Body of pancreas (tissue), 4 donors: ENCODE data around the gene GPATCH1.
"Not testable (repeated sequence)": the region's sequence is repeated elsewhere in the genome, so short reads cannot be mapped to it uniquely, and the experiment has no call there.

Experiments
- POLR2A ChIP-seq, 3 donors: fragments of 450-650 bp; IDR thresholded peaks; one replicate each; pipeline ENCODE4 v1.6.1; 2016; ENCODE audit warnings: antibody characterized with exemption in 3 of 3, mild to moderate bottlenecking in 2 of 3
- TF ChIP-seq, protein P1 (sequence below), 7 experiments: fragments of 450-650 bp in 4 of 7; fragments of 200-600 bp in 3 of 7; sonication (generic) in 3 of 7; IDR thresholded peaks; one replicate each; pipeline ENCODE4 v1.5.1; 2016 to 2019; ENCODE audit warnings: antibody characterized with exemption in 7 of 7

DNA sequence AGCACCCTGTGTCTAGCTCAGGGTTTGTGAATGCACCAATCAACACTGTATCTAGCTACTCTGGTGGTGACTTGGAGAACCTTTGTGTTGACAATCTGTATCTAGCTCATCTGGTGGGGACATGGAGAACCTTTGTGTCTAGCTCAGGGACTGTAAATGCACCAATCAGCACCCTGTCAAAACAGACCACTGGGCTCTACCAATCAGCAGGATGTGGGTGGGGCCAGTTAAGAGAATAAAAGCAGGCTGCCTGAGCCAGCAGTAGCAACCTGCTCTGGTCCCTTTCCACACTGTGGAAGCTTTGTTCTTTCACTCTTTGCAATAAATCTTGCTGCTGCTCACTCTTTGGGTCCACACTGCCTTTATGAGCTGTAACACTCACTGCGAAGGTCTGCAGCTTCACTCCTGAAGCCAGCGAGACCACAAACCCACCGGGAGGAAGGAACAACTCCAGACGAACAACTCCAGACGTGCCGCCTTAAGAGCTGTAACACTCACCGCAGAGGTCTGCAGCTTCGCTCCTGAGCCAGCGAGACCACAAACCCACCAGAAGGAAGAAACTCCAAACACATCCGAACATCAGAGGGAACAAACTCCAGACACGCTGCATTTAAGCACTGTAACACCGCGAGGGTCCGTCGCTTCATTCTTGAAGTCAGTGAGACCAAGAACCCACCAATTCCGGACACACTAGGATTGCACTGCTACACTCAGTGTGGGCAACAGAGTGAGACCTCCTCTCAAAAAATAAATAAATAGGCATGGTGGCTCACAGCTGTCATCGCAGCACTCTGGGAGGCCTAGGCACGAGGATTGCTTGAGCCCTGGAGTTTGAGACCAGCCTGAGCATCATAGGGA, 43.6 kb upstream of the GPATCH1 start:
- TF ChIP-seq, protein P1, sequence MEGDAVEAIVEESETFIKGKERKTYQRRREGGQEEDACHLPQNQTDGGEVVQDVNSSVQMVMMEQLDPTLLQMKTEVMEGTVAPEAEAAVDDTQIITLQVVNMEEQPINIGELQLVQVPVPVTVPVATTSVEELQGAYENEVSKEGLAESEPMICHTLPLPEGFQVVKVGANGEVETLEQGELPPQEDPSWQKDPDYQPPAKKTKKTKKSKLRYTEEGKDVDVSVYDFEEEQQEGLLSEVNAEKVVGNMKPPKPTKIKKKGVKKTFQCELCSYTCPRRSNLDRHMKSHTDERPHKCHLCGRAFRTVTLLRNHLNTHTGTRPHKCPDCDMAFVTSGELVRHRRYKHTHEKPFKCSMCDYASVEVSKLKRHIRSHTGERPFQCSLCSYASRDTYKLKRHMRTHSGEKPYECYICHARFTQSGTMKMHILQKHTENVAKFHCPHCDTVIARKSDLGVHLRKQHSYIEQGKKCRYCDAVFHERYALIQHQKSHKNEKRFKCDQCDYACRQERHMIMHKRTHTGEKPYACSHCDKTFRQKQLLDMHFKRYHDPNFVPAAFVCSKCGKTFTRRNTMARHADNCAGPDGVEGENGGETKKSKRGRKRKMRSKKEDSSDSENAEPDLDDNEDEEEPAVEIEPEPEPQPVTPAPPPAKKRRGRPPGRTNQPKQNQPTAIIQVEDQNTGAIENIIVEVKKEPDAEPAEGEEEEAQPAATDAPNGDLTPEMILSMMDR (IDR thresholded peaks at IDR 0.05), result not testable (repeated sequence)
- peak in 1 of 3 donors; percentile 20 for TF ChIP-seq POLR2A (IDR thresholded peaks at IDR 0.05)
